GM19463 (cell line): ENCODE data around the gene ARL17B.
"Not testable (repeated sequence)": the region's sequence is repeated elsewhere in the genome, so short reads cannot be mapped to it uniquely, and the experiment has no call there.

Source experiments
- ATAC-seq: cut with Tn5 transposase; IDR thresholded peaks from one replicate; pipeline ENCODE4 v1.9.1; 2021; ENCODE audit warnings: mild to moderate bottlenecking, moderate library complexity; ENCODE audit not compliant: unreplicated experiment

ARL17B gene

DNA sequence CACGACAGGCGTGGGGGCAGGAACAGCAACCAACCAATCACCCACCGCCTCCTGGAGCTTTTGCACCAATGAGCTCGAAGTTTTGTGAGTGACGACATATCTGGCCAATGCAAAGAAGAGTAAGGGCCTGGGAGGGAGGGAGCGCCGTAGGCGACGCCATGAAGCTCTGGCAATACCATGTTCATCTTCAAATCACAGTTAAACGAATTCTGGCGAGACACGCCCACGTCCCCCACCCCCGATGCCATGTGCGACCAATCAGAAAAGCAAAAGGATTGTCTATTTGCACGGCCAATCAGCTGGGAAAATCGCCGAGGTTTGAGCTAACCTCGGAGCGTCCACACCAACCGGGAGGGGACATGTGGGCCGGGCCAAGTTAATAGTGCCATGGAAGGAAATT, at the start of gene ARL17B:
Gene ARL17B, minus strand, starts transcription at position 12 of the 400 bp plus-strand sequence. CDS start 3,369 bp downstream, outside the sequence.
- peak; percentile 97 for ATAC-seq

DNA sequence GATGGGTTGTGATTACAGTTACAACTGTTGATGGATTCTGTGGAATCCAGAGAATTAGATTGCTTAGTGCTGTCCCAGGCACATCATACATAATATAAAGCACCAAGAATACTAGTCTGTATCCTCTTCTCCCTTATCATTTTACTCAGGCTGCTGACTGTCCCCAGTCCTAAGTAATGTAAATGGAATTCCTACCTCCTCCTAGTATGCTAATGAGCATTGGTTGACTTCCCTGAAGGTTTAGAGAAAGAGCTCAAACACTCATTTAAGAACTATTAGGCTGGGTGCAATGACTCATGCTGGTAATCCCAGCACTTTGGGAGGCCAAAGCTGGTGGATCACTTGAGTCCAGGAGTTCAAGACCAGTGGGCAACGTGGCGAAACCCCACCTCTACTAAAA, 48.3 kb upstream of the ARL17B start:
- ATAC-seq, result not testable (repeated sequence)

DNA sequence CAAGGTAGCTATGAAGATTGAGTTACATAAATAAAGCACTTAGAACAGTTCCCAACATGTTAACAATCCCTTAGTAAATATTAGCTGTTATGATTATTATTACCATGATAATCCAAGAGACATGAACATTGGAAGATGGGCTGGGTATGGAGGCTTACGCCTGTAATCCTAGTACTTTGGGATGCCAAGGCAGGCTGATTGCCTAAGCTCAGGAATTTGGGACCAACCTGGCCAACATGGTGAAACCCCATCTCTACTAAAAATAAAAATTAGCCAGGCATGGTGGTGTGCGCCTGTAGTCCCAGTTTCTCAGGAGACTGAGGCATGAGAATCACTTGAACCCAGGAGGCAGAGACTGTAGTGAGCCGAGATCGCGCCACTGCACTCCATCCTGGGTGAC, 45.6 kb upstream of the ARL17B start:
- not testable (repeated sequence) for ATAC-seq

DNA sequence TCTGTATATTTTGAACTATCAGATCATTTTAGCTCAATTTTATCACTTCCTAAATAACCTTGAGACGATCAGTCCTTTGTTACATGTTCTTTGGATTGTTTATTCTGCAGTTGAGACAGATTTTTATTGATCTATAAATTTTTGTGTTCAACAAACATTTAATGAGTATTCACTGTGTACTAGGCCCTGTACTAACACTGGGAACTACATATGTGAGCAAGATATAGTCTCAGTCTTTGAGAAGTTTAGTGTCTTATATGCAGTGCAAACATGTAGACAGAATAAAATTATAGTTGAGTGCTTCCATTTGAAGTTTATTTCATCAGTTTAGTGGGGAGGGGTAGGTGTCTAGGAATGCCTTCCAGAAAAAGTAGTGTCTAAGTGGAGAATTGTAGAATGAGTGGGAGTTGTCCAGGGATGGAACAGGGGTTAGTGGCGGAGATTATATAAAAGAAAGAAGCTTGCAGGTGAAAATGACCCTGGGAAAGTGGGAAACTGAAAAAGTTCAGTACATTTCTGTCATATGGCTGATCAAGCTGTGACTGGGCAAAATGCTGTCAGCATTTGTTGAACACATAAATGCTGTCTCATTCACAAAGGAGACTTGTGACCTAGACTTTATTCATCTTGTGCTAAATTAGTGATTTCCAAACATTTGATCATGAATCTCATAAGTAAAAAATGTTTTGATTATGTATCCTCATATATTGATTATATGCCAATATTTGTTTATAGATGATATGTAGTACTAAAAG, 39.6 kb upstream of the ARL17B start:
- ATAC-seq, result not testable (repeated sequence)

DNA sequence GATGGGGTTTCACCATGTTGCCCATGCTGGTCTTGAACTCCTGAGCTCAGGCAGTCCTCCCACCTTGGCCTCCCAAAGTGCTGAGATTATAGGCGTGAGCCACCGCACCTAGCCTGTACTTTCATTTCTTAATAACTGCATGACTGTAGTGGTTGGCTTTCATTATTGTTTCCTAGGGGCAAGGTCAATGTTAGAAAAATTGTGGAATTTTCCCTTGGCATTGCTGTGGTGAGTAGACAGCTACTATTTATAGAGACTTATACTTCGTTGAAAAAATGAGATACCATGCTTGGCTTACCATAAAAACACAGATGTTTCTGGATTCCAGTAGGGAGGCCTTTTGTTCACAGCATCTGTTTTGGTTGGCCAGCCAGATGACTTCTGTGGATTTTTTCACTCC, 39.0 kb upstream of the ARL17B start:
- ATAC-seq, result not testable (repeated sequence)

DNA sequence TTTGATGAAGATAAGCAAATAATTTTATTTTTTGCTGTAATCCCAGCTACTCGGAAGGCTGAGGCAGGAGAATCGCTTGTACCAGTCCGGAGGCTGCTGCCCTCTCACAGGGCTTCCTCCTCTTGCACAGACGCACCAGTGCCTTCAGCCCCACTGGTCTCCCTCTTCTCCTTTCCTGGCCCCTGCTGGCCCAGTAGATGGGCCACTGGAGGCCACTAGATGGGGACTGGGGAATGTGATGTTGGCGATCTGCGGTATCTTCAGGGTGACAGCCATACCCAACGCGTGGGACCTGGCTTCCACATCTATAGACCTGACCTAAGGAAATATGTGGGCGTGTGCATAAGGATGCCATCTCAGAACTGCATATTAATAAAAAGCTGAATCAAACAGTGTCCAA, 38.4 kb upstream of the ARL17B start:
- not testable (repeated sequence) for ATAC-seq

DNA sequence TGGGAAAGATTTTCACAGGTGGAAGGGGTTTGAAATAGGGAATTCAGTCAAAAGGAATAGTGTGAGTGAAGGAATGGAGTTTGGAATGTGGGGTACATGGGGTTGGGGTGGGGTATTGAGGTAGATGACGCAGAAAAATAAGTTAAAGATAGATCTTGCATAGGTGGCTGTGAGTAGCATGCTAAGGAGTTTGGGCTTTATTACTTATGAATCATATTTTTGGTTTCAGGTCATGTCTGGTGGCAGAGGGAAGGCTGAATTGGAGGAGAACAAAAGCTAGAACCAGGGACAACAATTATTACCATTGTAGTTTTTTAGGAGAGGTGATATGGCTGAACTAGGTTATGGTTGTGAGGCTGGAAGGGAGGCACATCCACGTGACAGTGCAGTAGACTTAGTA, 34.7 kb upstream of the ARL17B start:
- not testable (repeated sequence) for ATAC-seq

DNA sequence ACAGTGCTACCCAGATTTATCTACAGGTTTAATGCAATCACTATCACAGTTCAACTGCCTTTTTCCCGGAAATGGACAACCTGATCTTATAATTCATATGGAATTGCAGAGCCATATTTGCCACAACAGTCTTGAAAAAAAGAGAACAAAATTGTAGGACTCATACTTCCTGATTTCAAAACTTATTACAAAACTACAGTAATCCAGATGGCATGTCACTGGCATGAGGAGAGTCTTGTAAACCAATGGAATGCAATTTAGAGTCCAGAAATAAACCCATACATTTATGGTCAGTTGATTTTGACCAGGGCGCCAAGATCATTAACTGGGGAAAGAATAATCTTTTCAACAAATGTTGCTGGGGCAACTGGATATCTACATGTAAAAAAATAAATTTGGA, 32.1 kb upstream of the ARL17B start:
- ATAC-seq, result not testable (repeated sequence)

DNA sequence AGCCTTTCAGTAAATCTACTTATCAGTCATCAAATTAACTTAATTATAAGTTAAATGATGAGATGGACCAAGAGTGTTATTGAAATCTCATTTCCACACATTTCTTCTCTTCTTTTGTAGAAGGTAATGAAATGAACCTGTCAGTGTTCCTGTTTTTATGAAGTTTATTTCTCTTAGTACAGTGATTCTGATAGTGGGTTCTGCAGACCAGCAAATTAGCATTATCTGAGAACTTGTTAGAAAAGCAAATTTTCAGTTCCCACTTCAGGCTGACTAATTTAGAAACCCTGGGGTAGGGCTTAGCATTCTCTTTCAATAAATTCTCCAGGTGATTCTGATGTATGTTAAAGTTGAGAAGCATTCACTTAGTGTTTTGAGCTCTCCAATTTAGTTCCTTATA, 23.9 kb upstream of the ARL17B start:
- not testable (repeated sequence) for ATAC-seq

DNA sequence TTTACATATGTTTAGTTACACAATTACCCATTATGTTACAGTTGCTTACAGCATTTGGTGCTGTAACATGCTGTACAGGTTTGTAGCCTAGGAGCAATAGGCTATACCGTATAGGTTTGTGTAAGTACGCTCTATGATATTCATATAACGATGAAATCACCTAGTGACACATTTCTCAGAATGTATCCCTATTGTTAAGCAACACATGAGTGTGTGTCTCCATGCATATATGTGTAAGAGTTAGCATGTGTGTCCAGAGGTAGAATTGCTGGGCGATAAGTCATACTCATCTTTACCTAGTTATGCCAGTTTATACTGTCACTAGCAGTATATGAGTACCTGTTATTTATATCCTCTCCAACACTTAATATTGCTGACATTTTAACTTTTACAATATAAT, 21.6 kb upstream of the ARL17B start:
- not testable (repeated sequence) for ATAC-seq

DNA sequence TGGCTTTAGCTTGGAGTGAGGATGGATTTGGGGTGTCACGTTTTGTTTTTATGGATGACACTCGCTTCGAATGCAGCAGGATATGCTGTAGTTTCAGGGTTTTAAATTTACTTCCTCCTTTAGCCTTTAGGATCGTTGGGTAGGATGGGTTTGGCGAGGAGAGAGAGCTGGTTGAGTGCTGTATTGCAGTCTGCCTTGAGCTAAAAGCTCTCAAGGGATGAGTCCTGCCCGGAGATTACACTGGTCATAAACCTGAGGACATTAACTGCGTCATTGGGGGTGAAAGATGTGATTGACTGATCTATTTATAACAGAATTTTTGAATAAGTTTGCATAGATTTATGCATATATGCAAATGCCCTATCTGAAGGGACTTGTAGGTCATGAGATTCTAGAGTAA, 11.9 kb upstream of the ARL17B start:
- not testable (repeated sequence) for ATAC-seq

DNA sequence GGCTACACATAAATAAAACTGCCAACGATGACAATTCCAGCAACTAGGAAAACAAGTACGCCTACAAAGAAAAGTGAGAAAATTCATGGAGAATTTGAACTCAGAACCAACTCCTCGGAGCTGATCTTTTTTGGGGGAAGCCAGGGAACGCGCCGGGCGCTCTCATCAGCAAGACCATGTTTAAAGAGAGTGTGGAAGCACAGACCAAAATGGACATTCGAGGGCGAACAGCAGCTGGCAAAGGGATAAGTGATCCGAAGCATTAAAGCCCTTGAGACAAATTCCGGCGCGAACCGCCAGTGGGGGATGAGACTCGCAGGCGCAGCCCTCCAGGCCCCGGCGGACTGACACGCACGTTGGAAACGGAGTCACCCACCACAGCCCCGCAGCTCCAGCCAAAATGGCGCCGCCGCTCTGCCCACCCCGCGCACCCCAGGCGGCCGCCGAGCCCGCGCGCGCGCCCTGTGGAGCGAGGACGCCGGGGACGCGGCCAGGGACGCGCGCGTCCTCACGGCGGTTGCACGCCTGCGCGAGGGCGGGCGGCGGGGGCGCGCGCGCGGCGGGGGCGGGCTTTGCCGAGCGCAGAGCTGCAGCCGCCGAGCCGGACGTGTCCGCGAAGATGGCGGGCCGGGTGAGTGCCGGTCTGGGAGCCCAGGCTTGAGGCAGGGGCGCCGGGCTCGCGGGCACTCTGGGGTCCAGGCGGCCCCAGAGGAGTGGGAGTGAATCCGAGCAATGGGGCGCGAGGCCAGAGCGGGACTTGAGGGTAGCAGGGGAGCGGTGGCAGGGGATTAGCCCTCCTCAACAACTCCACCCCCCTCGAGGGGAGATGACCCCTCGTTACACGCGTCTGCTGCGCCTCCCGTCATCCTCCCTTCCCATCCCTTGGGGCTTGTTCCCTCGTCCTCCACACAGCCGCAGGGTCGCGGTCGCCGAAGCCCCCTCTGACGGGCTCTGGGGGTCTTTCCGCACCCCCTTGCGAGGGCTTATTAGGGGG, 11.0 kb upstream of the ARL17B start:
- peak; percentile 84 for ATAC-seq

DNA sequence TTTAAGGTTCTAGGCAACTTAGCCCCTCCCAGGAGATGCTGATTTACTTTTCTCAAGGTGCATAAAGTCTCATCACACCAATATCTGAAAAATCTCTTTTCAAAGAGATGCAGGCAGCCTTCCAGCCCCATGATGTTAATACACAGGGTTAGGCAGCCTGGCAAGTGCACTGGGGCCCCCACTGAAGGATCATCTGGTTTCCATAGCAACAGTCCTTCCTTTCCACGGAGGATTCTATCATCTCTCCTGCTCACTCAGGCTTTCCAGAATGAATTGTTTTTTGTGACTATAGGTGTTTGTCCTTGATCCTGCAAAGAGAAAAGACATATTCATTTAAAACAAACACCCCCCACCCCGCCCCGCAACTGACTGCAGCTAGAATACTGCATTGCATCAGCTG, 6.0 kb upstream of the ARL17B start:
- ATAC-seq, result not testable (repeated sequence)

DNA sequence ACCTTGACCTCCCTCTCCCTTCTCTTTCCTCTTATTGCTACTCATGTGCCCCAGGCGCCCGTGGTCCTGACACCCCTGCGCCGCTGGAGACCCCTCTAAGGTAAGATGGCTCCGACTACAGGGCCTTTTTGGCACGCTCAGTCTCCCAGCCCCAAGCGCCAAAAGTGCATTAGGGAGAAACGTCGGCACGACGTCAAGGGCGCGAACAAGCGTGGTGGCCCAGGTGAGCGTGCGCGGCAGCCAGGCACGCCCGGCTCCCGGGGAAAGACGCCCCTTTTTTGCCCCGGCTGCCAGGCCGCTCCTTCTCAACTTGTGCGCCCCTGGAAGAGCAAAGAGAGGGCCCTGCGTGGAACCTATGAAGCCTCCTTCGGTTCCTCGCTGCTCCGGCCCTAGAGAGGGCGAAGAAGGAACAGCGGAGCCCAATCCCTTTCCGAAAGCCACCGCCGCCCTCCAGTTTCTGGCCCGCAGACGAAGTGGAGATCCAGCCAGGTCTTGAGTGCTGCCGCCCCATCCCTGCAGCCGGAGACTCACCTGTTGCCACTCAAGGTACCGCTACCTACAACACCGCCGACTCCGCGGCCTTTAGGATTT, 326 bp downstream of the ARL17B start:
- ATAC-seq, result peak; percentile 35

DNA sequence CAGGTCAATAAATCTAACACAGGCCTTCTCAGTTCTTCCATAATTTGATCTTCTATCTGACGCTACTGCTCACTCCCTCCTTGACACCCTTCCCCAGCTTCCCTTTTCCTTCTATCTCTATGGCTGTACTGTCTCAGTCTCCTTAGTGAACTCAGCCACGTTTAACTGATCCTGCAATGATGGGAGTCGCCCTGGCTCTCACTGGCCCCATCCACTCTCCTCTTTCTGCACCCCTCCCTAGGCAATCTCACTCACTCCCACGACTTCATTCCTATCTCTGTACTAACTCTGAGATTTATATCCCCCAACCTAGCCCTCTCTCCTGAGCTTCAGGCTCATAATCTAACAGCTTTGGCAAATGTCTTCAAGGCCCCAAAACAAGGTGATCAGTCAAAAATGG, 7.7 kb downstream of the ARL17B start:
- not testable (repeated sequence) for ATAC-seq

DNA sequence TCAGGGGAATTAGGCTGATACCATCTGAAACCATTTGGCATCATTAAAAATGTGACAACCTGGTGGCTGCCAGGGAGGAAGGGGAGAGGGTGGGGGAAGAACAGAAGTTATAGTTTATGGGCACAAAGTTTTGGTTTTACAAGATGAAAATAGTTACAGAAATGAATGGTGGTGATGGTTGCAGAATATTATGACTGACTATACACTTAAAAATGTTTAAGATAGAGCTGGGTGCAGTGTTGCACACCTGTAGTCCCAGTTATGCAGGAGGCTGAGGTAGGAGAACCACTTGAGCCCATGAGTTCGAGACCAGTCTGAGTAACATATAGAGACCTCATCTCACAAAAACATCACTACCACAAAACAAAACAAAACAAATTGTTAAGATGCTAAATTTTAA, 12.5 kb downstream of the ARL17B start:
- not testable (repeated sequence) for ATAC-seq

DNA sequence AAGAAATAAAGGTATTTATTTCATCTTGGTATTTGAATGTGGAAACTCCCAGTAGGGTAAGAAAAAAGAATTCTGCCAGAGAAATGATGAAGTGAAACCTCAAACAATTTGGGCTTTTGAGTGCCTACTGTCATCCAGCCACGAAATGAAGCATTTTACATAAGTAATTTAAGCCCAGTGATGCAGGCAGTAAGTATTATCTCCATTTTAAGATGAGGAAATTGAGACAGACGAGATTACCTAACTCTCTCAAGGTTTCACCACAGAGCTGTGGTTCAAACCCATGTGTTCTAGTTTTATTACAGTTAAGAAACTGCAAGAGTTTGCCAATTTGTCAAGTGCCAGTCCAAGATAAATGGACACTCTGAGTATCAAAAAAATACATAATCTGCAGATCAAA, 13.2 kb downstream of the ARL17B start:
- not testable (repeated sequence) for ATAC-seq

DNA sequence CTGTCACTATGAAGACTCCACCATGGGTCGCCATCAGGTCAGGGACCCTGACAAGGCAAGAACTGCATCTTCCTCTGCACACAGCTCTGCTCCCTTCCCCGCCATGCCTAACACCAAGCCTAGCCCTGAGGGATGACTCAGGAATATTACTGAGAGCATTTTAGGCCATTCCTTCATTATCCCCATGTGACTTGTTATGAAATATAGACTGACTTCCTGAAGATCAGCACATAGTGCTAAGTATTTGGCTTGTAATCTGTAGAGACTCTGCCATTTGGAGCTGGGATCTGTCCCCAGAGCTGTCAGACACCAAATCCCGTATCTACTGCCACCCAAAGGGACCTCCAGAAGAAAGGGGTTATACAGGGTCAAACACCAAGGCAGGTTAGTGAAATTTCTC, 19.4 kb downstream of the ARL17B start:
- not testable (repeated sequence) for ATAC-seq

DNA sequence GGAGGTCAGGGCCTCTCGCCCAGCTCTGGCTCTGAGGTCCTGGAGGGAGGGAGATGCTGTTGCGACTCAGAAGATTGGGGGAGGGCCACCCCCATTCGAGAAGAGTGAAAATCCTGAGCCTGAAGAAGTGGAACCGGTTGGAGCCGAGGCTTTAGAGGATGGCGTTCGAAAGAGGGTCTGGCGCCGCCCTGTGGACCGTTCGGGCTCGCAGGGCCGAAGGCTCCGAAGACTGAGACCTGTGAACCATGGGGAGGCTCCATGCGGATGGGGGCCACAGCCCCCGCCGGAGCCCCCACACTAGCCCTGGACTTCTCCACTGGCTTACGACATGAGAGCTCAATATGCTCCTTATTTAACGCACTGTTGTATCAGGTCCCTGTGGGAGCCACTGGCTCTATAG, 20.3 kb downstream of the ARL17B start:
- not testable (repeated sequence) for ATAC-seq

DNA sequence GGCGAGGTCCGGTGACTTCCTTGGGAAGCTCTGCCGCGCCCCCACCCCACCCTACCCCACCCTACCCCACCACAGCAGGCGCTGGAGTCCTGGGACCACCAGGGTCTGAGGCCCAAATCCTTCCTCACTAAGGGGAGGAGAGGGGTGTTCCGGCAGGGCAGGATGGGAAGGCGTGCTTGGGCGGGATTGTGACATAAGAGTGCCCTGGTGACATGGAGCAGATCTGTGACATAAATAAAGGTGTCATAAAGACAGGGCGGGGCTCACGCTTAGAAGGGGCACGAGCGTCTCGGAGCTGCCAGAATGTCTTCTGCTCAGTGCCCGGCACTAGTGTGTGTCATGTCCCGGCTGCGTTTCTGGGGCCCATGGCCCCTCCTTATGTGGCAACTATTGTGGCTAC, 66.7 kb downstream of the ARL17B start, which contains the start of gene LRRC37A:
Gene LRRC37A, plus strand, starts transcription at position 301 of the 400 bp plus-strand sequence. Its CDS starts 3 bp downstream, at position 304.
- ATAC-seq, result not testable (repeated sequence)

DNA sequence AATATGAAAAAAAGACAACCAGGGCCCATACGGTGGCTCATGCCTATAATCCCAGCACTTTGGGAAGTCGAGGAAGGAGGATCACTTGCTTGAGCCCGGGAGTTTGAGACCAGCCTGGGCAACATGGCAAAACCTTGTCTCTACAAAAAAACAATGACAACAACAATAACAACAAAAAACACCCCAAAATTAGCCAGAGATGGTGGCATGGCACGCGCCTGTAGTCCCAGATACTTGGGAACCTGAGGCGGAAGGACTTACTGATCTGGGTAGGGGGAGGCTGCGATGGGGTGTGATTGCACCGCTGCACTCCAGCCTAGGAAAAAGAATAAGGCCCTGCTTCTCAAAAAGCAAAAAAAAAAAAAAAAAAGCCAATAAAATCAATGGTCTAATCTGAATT, 69.9 kb downstream of the ARL17B start:
- not testable (repeated sequence) for ATAC-seq
